GM18505 (cell line): ENCODE measurements around the gene DAB2IP.

Source experiments
- ATAC-seq: cut with Tn5 transposase; IDR thresholded peaks from one replicate; pipeline ENCODE4 v1.9.1; 2021; ENCODE audit not compliant: unreplicated experiment
- POLR2A ChIP-seq: IDR thresholded peaks from 4 replicates; pipeline ENCODE4 v1.6.1; 2011; ENCODE audit warnings: borderline replicate concordance; ENCODE audit not compliant: insufficient read depth, insufficient read length; ENCODE audit errors: extremely low read depth

Gene DAB2IP

GRCh38 chr9:121776739-121777637 is 125.6 kb downstream of the DAB2IP start:
- ATAC-seq, result no peak

DNA sequence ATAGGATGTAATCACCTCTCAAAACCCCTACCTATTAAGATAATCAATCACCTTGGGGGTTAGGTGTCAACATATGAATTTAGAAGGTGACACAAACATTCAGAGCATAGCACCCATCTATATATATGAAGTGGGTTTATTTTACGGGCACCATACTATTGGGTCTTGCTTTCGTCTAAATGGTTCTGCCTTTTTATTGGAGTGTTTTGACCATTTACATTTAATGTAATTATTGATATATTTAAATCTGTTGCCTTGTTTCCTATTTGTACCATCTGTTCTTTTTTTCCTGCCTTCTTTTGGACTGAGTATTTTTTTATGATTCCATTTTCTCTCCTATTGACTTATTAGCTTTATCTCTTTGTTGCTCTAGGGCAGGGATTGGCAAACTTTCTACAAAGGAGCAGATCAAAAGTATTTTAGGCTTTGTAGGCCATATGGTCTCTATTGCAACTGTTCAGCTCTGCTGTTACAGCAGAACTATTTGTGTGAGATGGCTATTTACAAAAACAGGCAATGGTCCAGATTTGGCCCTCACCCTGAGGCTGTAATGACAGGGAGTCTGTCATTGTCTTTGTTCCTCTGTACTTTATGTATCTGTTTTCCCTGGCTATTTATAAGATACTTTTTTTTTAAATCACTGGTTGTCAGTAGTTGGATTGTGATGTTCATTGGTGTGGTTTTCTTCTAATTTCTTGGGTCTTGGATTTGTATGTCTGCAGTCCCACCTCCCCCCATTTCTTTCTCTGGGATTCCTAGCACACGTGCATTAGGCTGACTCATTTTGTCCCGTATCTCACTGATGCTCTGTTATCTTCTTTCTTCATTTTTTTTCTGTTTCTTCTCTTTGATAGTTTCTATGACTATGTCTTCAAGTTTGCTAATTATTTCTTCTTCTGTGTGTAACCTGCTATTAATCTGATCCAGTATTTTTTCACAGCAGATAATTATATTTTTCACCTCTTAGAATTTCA is 127.1 kb downstream of the DAB2IP start:
- no peak for TF ChIP-seq POLR2A
- ATAC-seq, result no peak

More at GRCh38 chr9:121776739-121777637, 125.6 kb downstream of the DAB2IP start:
- TF ChIP-seq POLR2A, result no peak

DNA sequence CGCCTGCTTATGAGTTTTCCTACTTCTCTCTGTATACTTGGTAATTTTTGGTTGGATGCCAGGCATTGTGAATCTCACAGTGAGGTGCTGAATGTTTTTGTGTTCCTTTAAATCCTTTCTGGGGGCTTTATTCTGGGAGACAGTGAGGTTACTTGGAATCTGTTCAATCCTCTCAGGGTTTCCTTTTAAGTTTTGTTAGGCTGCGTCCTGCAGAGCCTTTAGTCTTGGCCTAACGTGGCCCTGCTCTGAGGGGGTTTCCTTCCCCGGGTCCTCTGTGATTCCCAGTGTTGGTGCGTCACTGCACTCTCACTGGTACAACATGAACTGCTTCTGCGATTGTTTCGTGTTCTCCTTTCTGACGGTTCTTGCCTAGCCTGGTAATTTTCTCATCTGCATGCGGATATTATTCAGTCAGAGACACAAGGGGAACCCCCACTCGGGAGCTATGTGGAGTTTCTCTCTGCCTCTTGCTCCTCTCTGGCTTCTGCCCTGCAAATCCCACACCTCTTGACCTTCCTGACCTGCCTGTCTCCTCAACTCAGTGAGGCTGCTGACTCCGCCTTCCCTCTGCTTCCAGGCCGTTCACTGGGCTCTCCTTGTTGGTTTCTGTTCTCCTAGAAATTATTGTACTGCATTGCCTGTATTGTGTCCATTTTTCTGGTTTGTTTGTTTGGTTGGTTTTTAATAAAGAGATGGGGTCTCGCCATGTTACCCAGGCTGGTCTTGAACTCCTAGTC is 128.1 kb downstream of the DAB2IP start:
- ATAC-seq, result no peak

DNA sequence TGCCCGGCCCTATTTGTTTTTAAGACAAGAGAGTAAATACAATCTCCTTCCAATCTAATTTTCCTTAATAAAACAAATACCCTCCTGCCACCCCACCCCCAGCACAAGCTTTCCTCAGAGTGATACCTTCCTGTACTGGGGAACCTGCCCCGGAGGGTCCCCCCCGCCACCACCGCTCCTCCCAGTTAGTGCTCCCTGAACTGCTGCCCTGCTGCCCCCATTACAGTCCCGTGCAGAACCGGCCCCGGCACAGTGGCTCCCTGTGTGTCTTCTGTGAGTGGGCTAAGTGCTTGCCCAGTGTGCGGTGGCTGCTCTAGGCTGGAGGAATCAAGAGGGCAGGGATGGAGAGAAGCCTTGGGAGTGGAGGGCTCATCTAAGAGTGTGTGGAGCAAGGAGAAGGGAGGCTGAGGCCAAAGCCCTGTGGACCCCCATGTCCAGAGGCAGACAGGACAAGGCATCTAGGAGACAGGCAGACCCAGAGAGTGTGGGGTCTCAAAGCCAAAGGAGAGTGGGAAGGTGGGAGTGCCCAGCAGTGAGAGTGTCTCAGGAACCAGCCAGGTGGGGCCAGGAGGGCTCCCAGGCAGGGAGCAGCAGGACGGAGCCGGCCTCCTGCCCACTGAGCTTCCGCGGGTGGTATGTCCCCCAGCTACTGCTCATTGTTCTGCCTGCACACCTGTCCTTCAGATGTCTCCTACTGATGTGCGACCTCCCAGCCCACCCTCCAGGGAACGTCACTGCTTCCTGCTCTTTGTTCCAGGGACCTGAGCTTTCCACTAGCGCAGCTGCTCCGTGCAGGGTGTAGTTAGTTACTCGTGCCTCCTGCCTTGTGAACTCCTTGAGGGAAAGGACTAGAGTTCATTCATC is 129.0 kb downstream of the DAB2IP start:
- no peak for TF ChIP-seq POLR2A
- no peak for ATAC-seq

More for the DNA sequence above, 128.1 kb downstream of the DAB2IP start:
- TF ChIP-seq POLR2A, result no peak

DNA sequence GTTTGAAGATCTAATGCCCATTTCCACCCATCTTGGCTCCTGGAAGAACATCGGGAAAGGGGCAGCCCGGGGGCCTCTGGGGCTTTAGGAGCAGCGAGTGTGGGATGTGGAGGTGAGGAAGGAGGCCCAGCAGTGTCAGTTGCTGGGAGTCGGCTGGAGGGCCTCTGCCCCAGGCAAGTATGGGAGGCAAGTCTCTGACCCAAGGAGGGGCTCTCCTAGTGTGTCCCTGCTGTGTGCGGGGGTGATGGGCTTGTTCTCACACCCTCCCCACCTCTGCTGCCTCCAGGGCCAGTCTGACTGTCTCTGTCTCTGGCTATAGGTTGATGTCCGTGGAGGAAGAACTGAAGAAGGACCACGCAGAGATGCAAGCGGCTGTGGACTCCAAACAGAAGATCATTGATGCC is 129.7 kb downstream of the DAB2IP start:
- TF ChIP-seq POLR2A, result no peak
- no peak for ATAC-seq

DNA sequence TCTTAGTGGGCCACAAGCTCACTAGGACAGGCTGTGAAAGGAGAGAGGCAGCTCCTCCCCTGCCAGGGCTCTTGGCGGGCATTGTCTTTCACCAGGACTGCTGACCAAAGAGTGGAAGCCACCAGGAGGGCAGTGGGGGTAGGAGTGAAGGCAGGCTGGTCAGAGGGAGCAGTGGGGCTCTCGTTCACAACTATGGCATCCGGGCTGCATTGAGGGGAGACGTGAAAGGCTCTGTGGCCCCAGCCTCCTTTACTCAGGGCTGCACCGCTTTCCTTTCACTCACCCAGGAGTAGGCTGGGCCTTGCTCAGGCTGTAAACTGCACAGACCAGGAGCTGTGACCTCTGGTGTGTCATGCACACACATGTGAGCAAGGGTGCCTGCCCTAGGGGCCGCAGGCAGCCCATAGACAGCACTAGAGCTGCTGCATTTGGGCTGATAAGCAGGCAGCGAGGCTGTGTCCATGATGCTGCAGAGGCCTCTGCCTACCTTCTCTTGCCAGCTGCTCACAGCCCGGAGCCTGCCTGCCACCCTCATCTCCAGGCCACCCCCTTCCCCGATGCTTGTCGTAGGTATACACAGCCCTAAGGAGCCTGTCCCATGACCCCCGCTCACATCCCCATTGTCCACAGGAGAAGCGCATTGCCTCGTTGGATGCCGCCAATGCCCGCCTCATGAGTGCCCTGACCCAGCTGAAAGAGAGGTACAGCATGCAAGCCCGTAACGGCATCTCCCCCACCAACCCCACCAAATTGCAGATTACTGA is 130.4 kb downstream of the DAB2IP start:
- no peak for TF ChIP-seq POLR2A

DNA sequence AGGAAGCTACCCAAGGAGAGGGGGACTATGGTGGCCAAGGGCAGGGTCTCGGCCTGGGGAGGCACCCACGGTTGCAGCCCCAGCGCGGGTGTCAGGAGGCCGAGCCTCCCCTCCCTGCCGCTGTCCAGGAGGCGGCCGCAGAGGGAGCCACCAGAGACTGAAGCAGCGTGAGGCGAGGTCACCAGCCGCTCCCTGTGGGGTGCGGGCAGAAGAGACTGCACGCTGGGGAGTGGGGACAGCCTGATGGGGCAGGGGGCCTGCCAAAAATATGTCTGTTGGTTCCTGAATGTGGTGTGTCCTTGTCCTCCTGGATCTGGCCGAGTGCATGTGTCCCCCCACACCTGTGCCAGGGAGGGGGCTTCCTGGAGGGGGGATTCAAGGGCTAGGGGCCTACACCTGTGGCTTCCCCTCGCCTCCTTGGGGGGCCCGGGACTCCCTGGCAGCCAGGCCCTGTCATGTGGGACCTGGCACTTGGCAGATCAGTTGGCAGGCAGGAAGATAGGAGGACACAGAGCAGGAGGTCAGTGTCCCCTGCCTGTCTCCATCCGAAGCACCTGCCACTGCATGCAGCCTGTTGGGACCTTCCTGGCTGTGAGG is 131.2 kb downstream of the DAB2IP start:
- no peak for ATAC-seq
- no peak for TF ChIP-seq POLR2A

More for the DNA sequence above, 130.4 kb downstream of the DAB2IP start:
- ATAC-seq, result no peak

- no peak for TF ChIP-seq POLR2A
- no peak for ATAC-seq
Measured at GRCh38 chr9:121783111-121783510, 131.7 kb downstream of the DAB2IP start.

- no peak for TF ChIP-seq POLR2A
- ATAC-seq, result no peak
Measured at GRCh38 chr9:121783521-121784507, 132.4 kb downstream of the DAB2IP start.
